NCI-H526 treated with DMSO at 0.1 percent for 48 hours (cell line): ENCODE results near the gene LY6G6D.

Source experiments
- DNase-seq: peaks from one replicate; lab custom pipeline; 2025; lab: John Stamatoyannopoulos, UW

The LY6G6D gene

DNA sequence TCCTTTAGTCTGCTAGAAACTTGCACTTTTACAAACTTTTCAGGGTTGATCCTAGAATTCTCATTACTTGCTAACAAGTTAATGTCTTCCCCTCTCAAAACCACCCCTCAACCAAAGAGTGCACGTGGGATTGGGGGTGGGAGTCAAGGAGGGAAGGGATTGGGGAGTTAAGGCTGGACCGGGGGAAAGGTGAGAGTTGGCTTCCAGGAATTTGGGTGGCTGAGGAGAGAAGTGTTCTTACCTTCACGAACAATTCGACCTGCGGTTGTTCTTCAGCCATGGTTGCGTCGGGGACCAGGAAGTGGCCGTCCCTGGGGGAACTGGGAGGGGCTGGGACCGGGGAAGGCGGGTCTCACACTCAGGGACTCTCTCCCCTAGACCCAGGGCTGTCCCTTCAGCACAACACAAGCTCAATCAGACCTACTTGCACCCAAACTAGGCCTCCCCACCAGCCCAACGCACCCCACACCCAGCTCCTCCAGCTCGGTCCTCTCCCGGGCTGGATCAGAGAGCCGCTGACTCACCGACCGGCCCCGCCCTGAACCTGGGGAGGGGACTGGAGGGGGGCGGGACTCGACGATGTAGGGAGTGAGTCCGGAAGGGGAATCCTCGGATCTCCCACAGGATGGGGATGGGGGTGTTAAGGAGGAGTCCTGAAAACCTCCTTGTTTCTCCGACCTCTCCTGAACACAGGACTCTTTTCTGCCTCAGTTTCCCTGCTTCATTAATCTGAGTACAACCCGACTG lies 21.0 kb downstream of the LY6G6D start, which contains the start of gene CLIC1:
CLIC1 (minus strand) TSS at position 510 of the 747 bp plus-strand sequence; CDS start at position 280, 230 bp downstream.
- DNase-seq, result peak; percentile 56

DNA sequence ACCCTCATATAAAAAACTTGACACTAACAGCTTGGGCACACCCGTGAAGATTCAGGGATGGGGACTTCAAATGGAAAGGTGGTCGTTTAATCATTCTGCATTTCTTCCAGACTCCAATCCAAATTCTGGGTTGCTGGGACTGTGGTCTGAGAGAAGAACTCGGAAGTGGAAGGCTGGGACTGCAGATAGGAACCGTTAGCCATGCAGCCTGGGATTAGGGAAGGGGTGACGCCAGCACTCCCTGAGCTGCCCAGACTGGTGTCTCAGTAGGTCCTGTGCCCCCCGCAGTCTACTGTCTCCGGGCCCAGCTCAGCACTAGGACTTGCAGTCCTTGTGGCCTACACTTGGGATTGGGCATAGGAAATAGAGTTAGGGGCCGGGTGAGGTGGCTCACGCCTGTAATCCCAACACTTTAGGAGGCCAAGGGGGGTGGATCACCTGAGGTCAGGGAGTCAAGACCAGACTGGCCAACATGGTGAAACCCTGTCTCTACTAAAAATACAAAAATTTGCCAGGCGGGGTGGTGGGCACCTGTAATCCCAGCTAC lies 21.7 kb downstream of the LY6G6D start:
- no peak for DNase-seq

DNA sequence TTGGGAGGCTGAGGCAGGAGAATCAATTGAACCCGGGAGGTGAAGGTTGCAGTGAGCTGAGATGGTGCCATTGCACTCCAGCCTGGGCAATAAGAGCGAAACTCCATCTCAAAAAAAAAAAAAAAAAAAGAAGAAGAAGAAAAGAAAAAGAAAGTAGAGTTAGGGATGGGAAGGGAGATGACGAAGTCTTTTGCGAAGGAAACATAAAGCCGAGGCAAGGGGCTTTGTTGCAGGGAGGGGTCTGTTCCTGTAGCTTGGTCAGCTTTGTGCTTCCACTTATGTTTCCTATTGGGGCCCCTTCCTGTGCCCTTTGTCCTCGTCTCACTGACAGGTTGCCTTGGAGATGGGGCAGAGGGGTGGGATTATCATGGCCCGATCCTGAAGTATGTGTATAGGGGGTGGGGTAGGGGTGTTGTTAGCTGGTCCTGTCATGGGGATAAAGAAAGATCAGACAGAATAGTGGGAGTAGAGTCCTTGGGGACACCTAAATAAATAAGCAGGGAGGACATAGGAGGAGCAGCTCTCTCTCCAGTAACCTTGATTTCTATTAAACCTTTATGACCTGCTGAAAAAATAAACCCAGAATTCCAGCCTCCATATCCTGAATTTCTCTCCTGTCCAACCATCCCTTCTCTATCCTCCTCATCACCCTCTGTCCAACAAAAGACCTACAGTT lies 22.3 kb downstream of the LY6G6D start:
- no peak for DNase-seq

DNA sequence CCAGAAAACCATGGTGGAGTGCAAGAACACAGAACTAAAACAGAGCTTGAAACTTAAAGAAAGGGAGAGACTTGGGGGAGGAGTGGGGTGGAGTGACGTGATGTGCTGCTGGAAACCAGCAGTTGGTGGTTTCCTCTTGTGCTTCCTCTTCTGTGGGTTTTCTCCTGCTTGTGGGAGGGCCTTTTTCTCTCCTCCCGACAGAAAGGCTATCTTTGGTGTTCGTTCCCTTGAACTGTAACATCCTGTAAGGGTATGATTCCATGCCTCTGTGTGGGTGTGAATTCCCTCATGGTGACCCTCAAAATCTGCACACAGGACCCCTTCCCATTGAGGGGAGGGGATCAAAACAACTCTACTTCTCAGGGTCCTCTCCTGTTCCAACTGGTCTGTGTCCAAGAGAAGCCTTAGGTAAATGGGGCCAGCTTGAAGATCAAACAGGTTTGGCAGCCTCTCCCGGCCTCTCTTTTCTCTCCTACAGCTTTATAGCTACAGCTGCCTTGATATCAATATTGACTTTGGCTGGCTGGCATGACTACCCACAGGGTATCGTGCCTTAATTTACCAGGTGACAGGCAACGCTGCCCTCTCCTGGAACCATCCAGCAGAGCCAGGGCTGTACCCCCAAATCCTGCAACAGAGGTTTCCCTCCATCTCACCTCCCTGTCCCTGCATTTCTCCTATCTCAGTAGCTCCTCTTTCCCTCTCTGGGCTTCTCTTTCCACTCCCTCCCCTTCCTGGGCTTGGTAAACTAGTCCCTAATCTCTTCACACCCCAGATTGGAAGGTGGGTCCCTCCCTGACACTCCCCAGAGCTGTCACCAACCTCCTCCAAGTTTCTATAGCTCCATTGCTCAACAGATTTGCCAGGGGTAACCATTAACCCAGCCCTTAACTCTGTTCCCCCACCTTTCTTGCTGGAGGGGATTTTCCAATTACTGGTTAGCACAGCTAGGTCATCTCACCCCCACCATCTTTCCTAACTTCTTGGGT lies 23.1 kb downstream of the LY6G6D start:
- peak; percentile 48 for DNase-seq

DNA sequence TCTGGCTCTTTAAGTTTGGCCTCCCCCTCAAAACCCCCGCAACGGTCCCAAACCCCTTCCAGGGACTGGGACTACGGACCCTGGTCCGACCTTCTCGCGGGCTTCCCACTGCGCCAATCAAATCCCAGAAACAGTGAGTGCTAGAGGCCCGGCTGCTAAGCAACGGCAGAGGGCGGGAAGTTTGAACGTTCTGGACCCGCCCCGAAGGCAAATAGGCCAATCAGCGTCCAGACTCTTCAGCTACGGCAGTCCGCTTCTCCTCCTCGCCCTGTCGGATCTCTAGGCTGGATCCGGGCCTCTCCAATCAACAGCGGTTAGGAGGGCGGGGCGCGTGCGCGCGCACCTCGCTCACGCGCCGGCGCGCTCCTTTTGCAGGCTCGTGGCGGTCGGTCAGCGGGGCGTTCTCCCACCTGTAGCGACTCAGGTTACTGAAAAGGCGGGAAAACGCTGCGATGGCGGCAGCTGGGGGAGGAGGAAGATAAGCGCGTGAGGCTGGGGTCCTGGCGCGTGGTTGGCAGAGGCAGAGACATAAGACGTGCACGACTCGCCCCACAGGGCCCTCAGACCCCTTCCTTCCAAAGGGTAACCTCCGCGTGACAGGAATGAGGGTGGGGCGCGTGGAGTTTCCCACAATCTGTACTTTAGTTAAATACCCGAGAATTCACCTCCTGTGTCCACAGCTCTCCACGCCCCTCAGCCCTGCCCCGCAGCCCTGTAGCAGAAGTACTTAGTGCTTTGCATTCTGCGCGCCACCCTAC lies 24.7 kb downstream of the LY6G6D start, which contains the start of gene MSH5:
MSH5 (plus strand) TSS at position 367 of the 758 bp plus-strand sequence. CDS start 462 bp downstream, outside the sequence.
- peak; percentile 97 for DNase-seq

DNA sequence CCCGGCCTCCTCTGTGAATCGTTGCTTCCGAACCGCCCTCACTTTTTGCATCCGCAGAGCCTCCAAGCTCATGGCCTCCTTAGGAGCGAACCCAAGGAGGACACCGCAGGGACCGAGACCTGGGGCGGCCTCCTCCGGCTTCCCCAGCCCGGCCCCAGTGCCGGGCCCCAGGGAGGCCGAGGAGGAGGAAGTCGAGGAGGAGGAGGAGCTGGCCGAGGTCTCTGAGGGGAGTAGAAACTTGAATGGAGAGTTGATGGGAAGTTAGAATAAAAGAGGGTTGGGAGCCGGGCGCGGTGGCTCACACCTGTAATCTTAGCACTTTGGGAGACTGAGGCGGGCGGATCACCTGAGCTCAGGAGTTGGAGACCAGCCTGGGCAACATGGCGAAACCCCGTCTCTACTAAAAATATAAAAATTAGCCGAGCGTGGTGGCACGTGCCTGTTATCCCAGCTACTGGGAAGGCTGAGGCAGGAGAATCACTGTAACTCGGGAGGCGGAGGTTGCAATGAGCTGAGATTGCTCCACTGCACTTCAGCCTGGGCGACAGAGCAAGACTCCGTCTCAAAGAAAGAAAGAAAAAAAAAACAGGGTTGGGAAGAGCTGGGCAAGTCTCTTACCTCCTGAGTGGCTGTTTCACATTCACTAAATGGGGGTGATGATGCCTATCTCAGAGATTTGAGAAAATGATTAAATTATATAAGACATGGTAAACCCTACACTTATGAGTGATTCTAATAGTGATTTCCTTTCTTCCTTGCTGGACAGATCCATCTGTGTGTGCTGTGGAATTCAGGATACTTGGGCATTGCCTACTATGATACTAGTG lies 25.5 kb downstream of the LY6G6D start:
- DNase-seq, result no peak

DNA sequence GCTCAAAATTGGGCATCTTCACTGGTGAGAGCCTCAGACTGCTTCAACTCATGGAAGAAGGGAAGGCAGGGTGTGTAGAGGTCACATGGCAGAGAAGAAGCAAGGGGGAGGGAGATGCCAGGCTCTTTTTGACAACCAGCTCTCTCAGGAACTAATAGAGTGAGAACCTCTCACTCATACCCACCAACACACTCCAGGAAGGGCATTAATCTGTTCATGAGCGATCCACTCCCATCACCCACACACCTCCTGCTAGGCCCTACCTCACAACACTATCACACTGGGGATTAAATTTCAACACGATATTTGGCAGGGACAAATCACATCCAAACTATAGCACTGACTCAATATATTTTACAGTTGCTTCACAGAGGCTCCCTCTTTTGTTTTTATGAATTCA lies 26.7 kb downstream of the LY6G6D start:
- no peak for DNase-seq

DNA sequence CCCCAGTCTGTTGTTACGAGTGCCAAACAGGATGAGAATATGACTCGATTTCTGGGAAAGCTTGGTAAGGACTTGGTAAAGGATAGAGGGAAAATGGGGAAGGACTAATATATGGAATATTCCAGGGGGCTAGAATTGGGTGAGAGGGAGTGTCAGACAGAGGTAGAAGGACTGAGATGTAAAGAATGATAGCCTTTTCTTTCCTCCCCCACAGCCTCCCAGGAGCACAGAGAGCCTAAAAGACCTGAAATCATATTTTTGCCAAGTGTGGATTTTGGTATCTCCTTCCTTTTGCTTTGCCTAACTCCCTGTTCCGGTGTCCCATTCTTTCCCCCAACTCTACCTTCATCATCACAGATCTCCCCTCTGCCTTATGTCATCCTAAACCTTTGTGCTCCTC lies 27.7 kb downstream of the LY6G6D start:
- no peak for DNase-seq

DNA sequence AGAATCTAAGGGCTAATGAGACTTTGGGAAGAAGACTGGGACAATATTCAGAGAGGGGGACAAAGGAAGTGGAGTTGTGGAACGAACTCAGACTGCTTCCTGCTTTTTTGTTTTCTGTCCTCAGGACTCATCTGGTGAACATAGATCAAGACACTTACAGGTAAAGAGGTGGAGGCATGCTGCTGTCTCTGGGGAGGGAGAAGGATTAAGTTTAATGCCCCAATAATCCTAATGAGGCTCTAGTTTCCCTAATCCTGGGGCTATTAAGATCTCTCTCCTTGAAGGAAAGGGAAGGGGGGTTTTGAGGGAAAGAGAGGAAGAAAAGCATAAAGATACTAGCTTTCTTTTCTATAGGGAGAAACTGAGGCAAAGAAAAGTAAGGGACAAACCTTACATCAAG lies 29.3 kb downstream of the LY6G6D start:
- DNase-seq, result no peak

DNA sequence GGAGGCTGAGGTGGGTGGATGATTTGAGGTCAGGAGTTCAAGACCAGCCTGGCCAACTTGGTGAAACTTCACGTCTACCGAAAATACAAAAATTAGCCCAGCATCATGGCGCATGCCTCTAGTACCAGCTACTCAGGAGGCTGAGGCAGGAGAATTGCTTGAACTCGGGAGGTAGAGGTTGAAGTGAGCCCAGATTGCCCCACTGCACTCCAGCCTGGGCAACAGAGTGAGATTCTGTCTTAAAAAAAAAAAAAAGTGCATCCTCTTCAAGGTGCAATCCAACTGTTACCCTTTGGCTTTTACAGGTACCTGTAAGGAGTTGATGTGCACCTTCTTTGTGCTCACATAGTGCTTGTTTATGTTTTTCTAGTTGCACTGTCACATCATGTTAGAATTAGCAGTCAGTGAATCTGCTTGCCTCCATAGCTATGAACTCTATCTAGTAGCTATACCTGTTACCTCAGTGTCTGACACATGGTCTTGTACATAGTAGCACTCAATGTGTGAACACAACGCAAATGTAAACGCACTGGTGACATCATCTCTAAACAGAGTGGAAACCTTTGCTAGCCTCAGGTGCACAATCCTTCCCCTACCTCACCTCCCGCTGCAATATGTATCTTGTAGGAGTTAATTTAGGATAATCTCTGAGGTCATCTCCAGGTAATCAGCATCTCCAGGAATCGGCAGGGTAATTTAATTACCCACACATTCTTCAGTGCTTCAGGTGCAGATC lies 34.3 kb downstream of the LY6G6D start:
- DNase-seq, result no peak

DNA sequence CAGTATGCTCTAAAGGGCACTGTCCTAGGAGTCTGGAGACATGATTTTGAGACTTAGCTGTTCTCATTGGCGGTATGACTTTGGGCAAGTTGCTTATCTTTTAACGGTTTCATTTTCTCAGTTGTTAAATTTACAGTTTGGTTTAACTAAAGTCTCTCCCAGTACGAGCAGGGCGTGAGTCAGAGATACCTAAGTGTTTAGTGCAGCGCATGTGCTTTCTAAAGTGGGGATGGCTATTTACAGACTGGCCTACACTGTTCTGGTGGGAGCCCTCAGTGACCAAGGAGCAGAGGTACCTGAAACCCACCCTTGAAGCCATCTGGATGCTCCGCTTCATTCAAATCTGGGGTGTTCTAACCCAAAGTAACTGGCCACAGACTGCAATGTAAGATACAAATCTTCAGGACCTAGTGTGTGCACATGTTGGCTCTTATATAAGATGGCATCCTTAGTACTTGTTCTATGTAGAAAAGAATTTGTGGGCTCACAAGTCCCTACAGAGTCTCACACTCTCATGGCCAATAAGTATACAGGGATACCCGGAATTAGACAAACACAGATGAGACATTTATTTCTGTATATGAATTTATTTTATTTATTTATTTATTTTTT lies 35.4 kb downstream of the LY6G6D start:
- no peak for DNase-seq

DNA sequence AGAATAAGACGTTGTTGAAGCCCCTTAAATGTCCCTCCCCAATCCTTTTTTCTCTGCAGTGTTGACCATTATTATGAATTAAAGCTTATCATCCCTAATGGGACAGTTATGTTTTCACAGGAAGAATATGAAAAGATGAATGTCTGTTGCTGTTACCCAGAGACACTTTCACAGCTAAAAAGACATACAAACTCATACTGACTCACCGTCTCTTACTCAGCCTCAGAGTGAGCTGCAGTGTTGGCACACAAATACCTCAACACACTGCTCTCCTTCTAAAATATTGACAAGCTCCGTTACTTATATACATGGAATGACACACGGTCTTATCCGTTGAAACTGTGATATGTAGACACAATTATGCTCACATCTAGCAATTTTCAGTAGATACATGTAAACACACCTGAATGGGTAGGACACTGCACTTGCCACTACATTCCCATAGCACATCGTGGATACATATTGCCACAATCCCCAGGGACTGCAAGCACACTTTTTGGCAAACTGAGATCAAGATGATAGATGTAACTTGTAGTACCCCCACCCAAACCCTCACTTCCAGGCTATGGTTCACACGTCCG lies 37.7 kb downstream of the LY6G6D start:
- DNase-seq, result no peak

DNA sequence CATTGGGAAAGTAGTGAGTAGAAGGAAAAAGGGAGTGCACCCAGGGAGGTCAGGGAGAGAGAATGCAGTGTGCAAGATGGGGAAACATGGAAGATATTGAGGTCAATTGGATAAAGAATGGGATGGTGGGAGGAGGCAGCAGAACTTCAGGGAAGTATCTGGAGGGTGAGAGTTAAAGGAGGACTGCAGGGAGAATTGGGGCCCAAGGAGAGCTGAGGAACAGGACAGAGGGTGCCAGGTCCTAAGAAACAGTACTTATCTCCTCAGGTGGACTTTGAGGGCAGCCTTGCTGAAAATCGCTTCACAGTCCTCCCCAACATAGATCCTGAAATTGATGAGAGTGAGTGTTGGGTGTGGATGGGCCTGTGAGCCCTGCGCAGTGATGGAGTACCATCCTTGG lies 43.1 kb downstream of the LY6G6D start:
- no peak for DNase-seq

DNA sequence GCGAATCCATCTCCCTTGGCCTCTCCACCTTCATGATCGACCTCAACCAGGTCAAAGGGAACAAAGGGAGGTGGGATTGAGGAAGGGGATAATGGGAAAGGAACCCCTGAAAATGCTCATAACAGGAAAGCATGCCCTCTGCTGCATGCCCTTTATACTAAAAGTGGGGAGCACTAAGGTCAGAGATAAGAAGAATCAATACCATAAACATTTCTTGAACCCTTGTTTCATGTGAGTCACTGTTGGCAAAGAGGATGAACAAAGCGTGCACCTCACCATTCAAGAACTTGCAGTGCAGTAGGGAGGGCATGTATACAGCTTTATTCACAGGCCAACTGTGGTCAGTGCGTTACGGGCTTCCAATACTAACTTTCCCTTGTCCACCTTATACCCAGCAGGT lies 45.6 kb downstream of the LY6G6D start:
- no peak for DNase-seq

DNA sequence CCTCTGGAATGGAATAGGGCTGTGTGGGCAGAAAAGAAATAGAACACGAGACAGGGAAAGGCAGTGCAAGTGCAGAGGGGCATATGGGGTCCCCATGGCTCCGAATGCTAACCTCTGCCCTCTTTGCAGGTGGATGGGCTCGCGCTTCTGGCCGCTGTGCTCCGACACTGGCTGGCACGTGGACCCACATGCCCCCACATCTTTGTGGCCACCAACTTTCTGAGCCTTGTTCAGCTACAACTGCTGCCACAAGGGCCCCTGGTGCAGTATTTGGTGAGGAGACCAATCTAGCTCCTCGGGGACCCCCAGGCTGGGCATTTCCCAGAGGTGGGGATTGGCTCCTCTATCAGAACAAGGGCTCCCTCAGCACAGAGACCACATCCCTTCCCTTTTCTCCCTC lies 46.2 kb downstream of the LY6G6D start:
- no peak for DNase-seq

DNA sequence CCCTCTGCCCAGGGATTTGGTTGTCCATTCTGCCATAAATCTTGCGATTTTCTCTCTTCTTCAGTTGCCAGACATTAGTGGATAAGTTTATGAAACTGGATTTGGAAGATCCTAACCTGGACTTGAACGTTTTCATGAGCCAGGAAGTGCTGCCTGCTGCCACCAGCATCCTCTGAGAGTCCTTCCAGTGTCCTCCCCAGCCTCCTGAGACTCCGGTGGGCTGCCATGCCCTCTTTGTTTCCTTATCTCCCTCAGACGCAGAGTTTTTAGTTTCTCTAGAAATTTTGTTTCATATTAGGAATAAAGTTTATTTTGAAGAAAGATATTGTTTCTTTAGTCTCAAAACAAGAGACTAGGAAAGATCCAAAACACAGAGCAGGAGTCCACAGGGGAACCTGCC lies 47.2 kb downstream of the LY6G6D start, which contains the start of gene SAPCD1:
SAPCD1 (plus strand) TSS at position 301 of the 400 bp plus-strand sequence. CDS start 399 bp downstream, outside the sequence.
- DNase-seq, result no peak

DNA sequence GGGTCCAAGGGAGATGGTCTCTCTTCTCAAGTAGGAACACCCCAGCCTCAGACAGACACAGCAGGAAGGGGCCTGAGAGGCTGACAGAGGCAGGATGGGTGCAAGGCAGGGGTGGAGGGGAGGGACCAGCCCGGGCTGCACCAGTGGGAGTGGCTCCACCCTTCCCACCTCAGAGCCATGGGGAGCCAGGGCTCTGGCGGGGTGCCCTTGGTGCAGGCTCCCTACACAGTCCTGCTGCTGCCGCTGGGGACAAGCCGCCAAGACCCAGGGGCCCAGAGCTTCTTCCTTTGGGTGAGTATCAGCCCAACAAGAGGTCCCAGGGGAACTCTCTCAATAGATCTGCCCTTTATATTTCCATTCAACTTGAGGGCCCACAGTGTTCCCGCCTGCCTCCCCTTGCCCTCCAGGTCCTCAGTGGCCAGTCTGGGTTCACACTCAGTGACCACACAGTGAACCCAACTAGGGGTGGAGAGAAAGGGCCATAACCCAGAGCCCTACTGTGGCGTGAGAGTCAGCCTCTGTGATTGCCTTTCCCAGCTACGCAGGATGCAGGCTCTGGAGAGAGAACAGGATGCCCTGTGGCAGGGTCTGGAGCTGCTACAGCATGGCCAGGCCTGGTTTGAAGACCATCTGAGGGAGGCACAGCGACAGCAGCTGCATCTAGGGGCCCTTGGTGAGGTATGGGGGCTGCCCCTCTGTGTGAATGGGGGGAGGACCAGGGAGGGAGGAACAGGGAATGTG lies 47.9 kb downstream of the LY6G6D start:
- DNase-seq, result no peak

DNA sequence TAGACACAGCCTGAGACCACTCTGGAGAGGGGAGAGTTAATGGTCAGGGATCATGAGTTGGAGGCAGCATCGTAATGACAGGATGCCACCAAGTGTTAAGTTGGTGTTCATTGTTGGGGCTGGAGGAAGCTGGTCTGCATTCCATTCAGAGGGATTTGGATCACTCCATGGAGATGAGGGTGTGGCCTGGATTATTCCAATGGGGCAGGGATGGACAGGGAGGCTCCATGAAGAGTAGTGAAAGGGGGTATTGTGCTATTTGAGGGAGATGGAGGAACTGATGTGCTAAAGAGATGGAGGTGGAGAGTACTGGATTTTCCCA lies 48.4 kb downstream of the LY6G6D start:
- peak; percentile 11 for DNase-seq
